DND-41 (cell line): Measurements from ENCODE around the gene KRT84.

ENCODE experiments used
- ATAC-seq: fragments of 200-7000 bp; cut with Tn5 transposase; 3 replicates; pipeline ENCODE4 v1.9.1; 2021; ENCODE audit warnings: low read depth; ENCODE audit not compliant: insufficient read depth
- DNase-seq: peaks from one replicate; pipeline ENCODE4 v3.0.0-alpha.2; 2020
- H2AFZ ChIP-seq: 2 replicates; pipeline ENCODE4 v1.6.0; 2012; ENCODE audit warnings: low read depth, low read length
- H3K27ac ChIP-seq: 2 replicates; pipeline ENCODE4 v1.5.1; 2012; ENCODE audit warnings: low read length, inconsistent platforms
- H3K27me3 ChIP-seq: fragments of 200-600 bp; sonication (generic); 2 replicates; pipeline ENCODE4 v1.6.0; 2012; ENCODE audit warnings: low read length, mild to moderate bottlenecking, inconsistent platforms; ENCODE audit not compliant: insufficient read depth, poor library complexity
- H3K36me3 ChIP-seq: 2 replicates; pipeline ENCODE4 v1.5.1; 2012; ENCODE audit warnings: low read length, inconsistent platforms; ENCODE audit not compliant: insufficient read depth
- H3K4me1 ChIP-seq: 2 replicates; pipeline ENCODE4 v1.5.1; 2012; ENCODE audit warnings: mild to moderate bottlenecking, low read length; ENCODE audit not compliant: insufficient read depth
- H3K4me2 ChIP-seq: 2 replicates; pipeline ENCODE4 v1.6.0; 2012; ENCODE audit warnings: mild to moderate bottlenecking, moderate library complexity, low read length, inconsistent platforms; ENCODE audit not compliant: insufficient read depth
- H3K4me3 ChIP-seq, 2 experiments: fragments of 200-600 bp in 1 of 2; shearing (Covaris generic) in 1 of 2; 2 replicates each; pipeline ENCODE4 v1.5.1; 2012 to 2016; ENCODE audit warnings: inconsistent platforms in 2 of 2, low read length in 2 of 2, mild to moderate bottlenecking in 2 of 2, low read depth in 1 of 2, moderate library complexity in 1 of 2
- H3K79me2 ChIP-seq: 2 replicates; pipeline ENCODE4 v1.6.0; 2012; ENCODE audit warnings: low read length, inconsistent platforms; ENCODE audit not compliant: insufficient read depth
- H3K9ac ChIP-seq: 2 replicates; pipeline ENCODE4 v1.6.0; 2012; ENCODE audit warnings: low read depth, mild to moderate bottlenecking, inconsistent platforms, low read length, moderate library complexity
- H3K9me3 ChIP-seq: 2 replicates; pipeline ENCODE4 v1.5.1; 2012; ENCODE audit warnings: low read length, moderate library complexity, mild to moderate bottlenecking, inconsistent platforms; ENCODE audit not compliant: insufficient read depth, severe bottlenecking
- H4K20me1 ChIP-seq: 2 replicates; pipeline ENCODE4 v1.6.0; 2012; ENCODE audit warnings: low read length; ENCODE audit not compliant: insufficient read depth
- CTCF ChIP-seq: IDR thresholded peaks from 2 replicates; pipeline ENCODE4 v1.5.1; 2012; ENCODE audit warnings: borderline replicate concordance, low read length, moderate library complexity, mild to moderate bottlenecking; ENCODE audit not compliant: poor library complexity, severe bottlenecking; ENCODE audit errors: extremely low read depth
- EZH2 ChIP-seq: IDR thresholded peaks from 3 replicates; pipeline ENCODE4 v1.6.1; 2012; ENCODE audit warnings: borderline replicate concordance, low read depth, mild to moderate bottlenecking, moderate library complexity, low read length, inconsistent platforms; ENCODE audit not compliant: severe bottlenecking

KRT84 gene

GRCh38 chr12:52415870-52416750 lies 30.7 kb upstream of the KRT84 start:
- TF ChIP-seq EZH2 (no peak), CTCF (no peak)
- H3K4me2 ChIP-seq, result no peak overlapping the region
- no peak overlapping the region for H3K27ac ChIP-seq
- no peak overlapping the region for H3K9ac ChIP-seq
- ATAC-seq, result no peak
- DNase-seq, result no peak
- H3K36me3 ChIP-seq, result no peaks in the 10 kb centered on the region
- no peak overlapping the region for H2AFZ ChIP-seq
- H3K4me1 ChIP-seq, result no peaks in the 10 kb centered on the region
- H4K20me1 ChIP-seq, result no peaks in the 10 kb centered on the region
- H3K79me2 ChIP-seq, result no peaks in the 10 kb centered on the region
- H3K9me3 ChIP-seq, result no peaks in the 10 kb centered on the region
- peaks cover 14% of the 10 kb centered on the region for H3K27me3 ChIP-seq
- H3K4me3 ChIP-seq, result no peak overlapping the region

DNA sequence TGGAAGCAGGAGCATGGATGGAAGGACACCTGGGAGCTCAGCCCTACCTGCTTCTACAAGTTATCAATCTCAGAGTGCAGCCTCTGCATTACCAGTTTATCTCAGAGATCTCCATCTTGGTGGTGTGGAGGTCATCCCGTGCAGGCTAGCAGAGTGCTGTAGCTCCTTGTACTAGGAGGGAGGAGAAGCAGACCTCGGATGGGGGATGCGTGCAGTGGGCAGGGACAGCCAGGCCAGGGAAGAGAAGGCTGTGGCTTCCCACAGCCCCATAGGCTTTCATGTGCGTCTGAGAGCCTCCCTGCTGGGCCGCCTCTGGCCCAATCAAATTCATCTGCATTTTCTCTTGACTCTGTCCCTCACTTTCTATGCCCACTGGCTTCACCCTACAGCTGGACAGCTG lies 29.5 kb upstream of the KRT84 start:
- Histone ChIP-seq H3K9me3 (no peaks in the 10 kb centered on the region), H3K4me1 (no peaks in the 10 kb centered on the region), H3K36me3 (no peaks in the 10 kb centered on the region), H2AFZ (no peak overlapping the region), H3K79me2 (no peaks in the 10 kb centered on the region), H3K27me3 (peaks cover 13% of the 10 kb centered on the region), H4K20me1 (no peaks in the 10 kb centered on the region), H3K27ac (no peak overlapping the region), H3K4me3 (no peak overlapping the region), H3K9ac (no peak overlapping the region), H3K4me2 (no peak overlapping the region)
- TF ChIP-seq CTCF (no peak), EZH2 (no peak)
- no peak for DNase-seq
- ATAC-seq, result no peak

DNA sequence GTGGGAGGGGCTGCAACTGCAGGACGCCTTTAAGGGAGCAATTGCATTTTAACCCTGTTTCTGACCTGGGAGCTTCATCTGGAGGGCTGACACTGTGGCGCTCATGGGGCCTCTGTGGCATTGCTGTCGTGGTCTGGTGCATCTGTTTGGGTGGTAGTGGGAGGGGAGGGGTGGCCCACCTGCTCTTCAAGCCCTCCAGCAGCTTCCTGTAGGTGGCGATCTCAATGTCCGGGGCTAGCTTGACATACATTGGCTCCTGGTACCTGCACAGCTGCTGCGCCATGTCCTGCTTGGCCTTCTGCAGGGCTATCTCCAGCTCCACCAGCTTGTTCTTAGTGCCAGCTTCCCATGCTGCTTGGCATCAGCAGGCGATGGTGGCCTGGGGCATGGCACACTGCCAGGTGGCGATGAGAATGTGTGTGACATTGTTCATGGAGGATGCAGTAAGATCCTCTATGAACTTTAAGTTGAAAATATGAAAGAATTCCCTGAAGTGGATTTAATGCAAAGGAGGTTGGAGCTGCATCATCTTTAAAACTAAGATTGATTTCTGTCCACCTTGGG lies 28.4 kb upstream of the KRT84 start:
- no peaks in the 10 kb centered on the region for H3K79me2 ChIP-seq
- no peak overlapping the region for H3K27ac ChIP-seq
- ATAC-seq (no peak), DNase-seq (no peak)
- H3K27me3 ChIP-seq, result peaks cover 13% of the 10 kb centered on the region
- H2AFZ ChIP-seq, result no peak overlapping the region
- H3K9ac ChIP-seq, result no peak overlapping the region
- no peaks in the 10 kb centered on the region for H4K20me1 ChIP-seq
- H3K4me2 ChIP-seq, result no peak overlapping the region
- H3K9me3 ChIP-seq, result no peaks in the 10 kb centered on the region
- no peaks in the 10 kb centered on the region for H3K36me3 ChIP-seq
- TF ChIP-seq EZH2 (no peak), CTCF (peak; percentile 25)
- no peak overlapping the region for H3K4me3 ChIP-seq
- H3K4me1 ChIP-seq, result no peaks in the 10 kb centered on the region
